H1 (cell line): ENCODE results near the gene HSPB1. TPM values are rescaled to one million over a fixed set of nuclear protein-coding genes. Genes with fewer than 3 reads are reported as not detected.
A peak's percentile ranks its signal among the peaks of the same experiment; 100 is the strongest.

ENCODE experiments used
- CTCF ChIA-PET: fragments of 300-600 bp; sonication (Branson Sonifier 250); formaldehyde crosslinking; loops from one replicate; lab custom pipeline; 2021; ENCODE audit not compliant: partially characterized antibody; lab: Charles Lee
- POLR2A ChIA-PET: fragments of 300-600 bp; sonication (Branson Sonifier 250); formaldehyde crosslinking; loops from one replicate; lab custom pipeline; 2021; ENCODE audit warnings: inconsistent platforms; ENCODE audit not compliant: partially characterized antibody; lab: Charles Lee
- DNase-seq, 2 experiments: peaks; one replicate each; pipeline versions ENCODE4 v3.0.0 to v3.0.0-alpha.2; 2010 to 2022; ENCODE audit warnings: low spot score in 2 of 2, low read depth in 1 of 2, mixed read lengths in 1 of 2
- FAIRE-seq: peaks from 2 replicates; lab custom pipeline; 2011; peaks lifted over from hg19 to GRCh38; lab: Jason Lieb, UNC
- H2AFZ ChIP-seq: 2 replicates; pipeline ENCODE4 v1.8.1; 2012; ENCODE audit warnings: low read length, inconsistent platforms
- H2AK5ac ChIP-seq: 2 replicates; pipeline ENCODE4 v1.6.1; 2013; ENCODE audit warnings: low read depth, low read length
- H2BK120ac ChIP-seq: replicated peaks from 2 replicates; pipeline ENCODE3; 2013; ENCODE audit warnings: low read depth, low read length, inconsistent platforms
- H2BK12ac ChIP-seq: 2 replicates; pipeline ENCODE4 v1.6.1; 2013; ENCODE audit warnings: low read depth, low read length
- H2BK15ac ChIP-seq: 2 replicates; pipeline ENCODE4 v1.6.1; 2013; ENCODE audit warnings: low read length
- H2BK20ac ChIP-seq: 2 replicates; pipeline ENCODE4 v1.6.1; 2013; ENCODE audit warnings: low read length
- H2BK5ac ChIP-seq: 2 replicates; pipeline ENCODE4 v1.6.1; 2013; ENCODE audit warnings: low read depth, low read length
- H3K14ac ChIP-seq: 2 replicates; pipeline ENCODE4 v1.6.1; 2013; ENCODE audit warnings: inconsistent platforms; ENCODE audit not compliant: insufficient read length
- H3K18ac ChIP-seq: 2 replicates; pipeline ENCODE4 v1.6.1; 2013; ENCODE audit warnings: low read length; ENCODE audit errors: extremely low read depth
- H3K23ac ChIP-seq: 2 replicates; pipeline ENCODE4 v1.6.1; 2013; ENCODE audit warnings: inconsistent platforms; ENCODE audit not compliant: insufficient read length
- H3K23me2 ChIP-seq: 2 replicates; pipeline ENCODE4 v1.6.1; 2013; ENCODE audit warnings: low read depth, low read length
- H3K27ac ChIP-seq: 2 replicates; pipeline ENCODE4 v1.6.1; 2011; ENCODE audit warnings: low read depth, low read length, inconsistent platforms
- H3K27me3 ChIP-seq, 4 experiments: replicated peaks in 1 of 4; 1 replicate in 1 of 4; 2 replicates in 3 of 4; pipeline versions ENCODE4 v1.6.1 to v1.8.1; 2011 to 2013; ENCODE audit warnings: low read length in 3 of 4, mild to moderate bottlenecking in 3 of 4, inconsistent platforms in 2 of 4, mixed read lengths in 2 of 4, moderate library complexity in 1 of 4; ENCODE audit not compliant: control insufficient read depth in 3 of 4, insufficient read depth in 3 of 4; ENCODE audit errors: extremely low read depth in 1 of 4
- H3K36me3 ChIP-seq, 4 experiments: 2 replicates each; pipeline versions ENCODE4 v1.6.1 to v1.8.1; 2011 to 2013; ENCODE audit warnings: mild to moderate bottlenecking in 4 of 4, low read length in 3 of 4, moderate library complexity in 2 of 4, control low read depth in 1 of 4, inconsistent platforms in 1 of 4; ENCODE audit not compliant: insufficient read depth in 4 of 4, control insufficient read depth in 2 of 4
- H3K4ac ChIP-seq: replicated peaks from 2 replicates; pipeline ENCODE3; 2013; ENCODE audit warnings: low read length, low read depth, mixed read lengths, inconsistent platforms; ENCODE audit not compliant: insufficient read length
- H3K4me1 ChIP-seq, 4 experiments: replicated peaks in 1 of 4; 1 replicate in 1 of 4; 2 replicates in 3 of 4; pipeline versions ENCODE4 v1.6.1 to v1.8.1; 2011 to 2013; ENCODE audit warnings: low read length in 3 of 4, inconsistent platforms in 2 of 4, mixed read lengths in 1 of 4; ENCODE audit not compliant: insufficient read depth in 4 of 4, control insufficient read depth in 3 of 4
- H3K4me2 ChIP-seq, 2 experiments: 2 replicates each; pipeline versions ENCODE4 v1.6.1 to v1.8.1; 2011 to 2013; ENCODE audit warnings: low read depth in 2 of 2, low read length in 2 of 2, control low read depth in 1 of 2, inconsistent platforms in 1 of 2, mild to moderate bottlenecking in 1 of 2; ENCODE audit not compliant: insufficient read depth in 1 of 2
- H3K4me3 ChIP-seq, 4 experiments: fragments of 200-600, 300-600 bp in 1 of 4; sonication (generic), shearing (Covaris generic), sonication (Bioruptor Twin) in 1 of 4; 2 replicates each; pipeline versions ENCODE4 v1.5.1 to v1.8.1; 2011 to 2016; ENCODE audit warnings: low read length in 4 of 4, low read depth in 3 of 4, control low read depth in 2 of 4, inconsistent platforms in 2 of 4, mild to moderate bottlenecking in 2 of 4, mixed read lengths in 1 of 4, moderate library complexity in 1 of 4; ENCODE audit not compliant: insufficient read depth in 2 of 4; ENCODE audit errors: extremely low read depth in 1 of 4
- H3K56ac ChIP-seq: replicated peaks from 2 replicates; pipeline ENCODE3; 2013; ENCODE audit warnings: low read depth, mild to moderate bottlenecking, mixed read lengths, low read length, inconsistent platforms; ENCODE audit not compliant: insufficient read length
- H3K79me1 ChIP-seq: 2 replicates; pipeline ENCODE4 v1.6.1; 2013; ENCODE audit warnings: low read depth, low read length, control low read depth
- H3K79me2 ChIP-seq, 2 experiments: 2 replicates each; pipeline versions ENCODE4 v1.6.1 to v1.8.1; 2012 to 2013; ENCODE audit warnings: low read length in 2 of 2, mild to moderate bottlenecking in 2 of 2, inconsistent platforms in 1 of 2; ENCODE audit not compliant: insufficient read depth in 2 of 2, control insufficient read depth in 1 of 2
- H3K9ac ChIP-seq, 4 experiments: replicated peaks in 1 of 4; 1 replicate in 1 of 4; 2 replicates in 3 of 4; pipeline versions ENCODE4 v1.6.1 to v1.8.1; 2011 to 2013; ENCODE audit warnings: low read depth in 3 of 4, low read length in 3 of 4, control low read depth in 2 of 4, mild to moderate bottlenecking in 2 of 4, moderate library complexity in 2 of 4, inconsistent platforms in 1 of 4; ENCODE audit errors: extremely low read depth in 1 of 4
- H3K9me3 ChIP-seq, 2 experiments: 2 replicates each; pipeline versions ENCODE4 v1.6.1 to v1.8.1; 2012 to 2013; ENCODE audit warnings: mild to moderate bottlenecking in 2 of 2, moderate library complexity in 2 of 2, control low read depth in 1 of 2, inconsistent platforms in 1 of 2, low read depth in 1 of 2, low read length in 1 of 2, mixed read lengths in 1 of 2; ENCODE audit not compliant: insufficient read depth in 2 of 2
- H4K20me1 ChIP-seq, 2 experiments: replicated peaks in 1 of 2; 2 replicates each; pipeline versions ENCODE3 to v1.8.1; 2011 to 2013; ENCODE audit warnings: inconsistent platforms in 2 of 2, low read length in 2 of 2, mild to moderate bottlenecking in 1 of 2; ENCODE audit not compliant: insufficient read depth in 2 of 2, control insufficient read depth in 1 of 2
- H4K5ac ChIP-seq: 2 replicates; pipeline ENCODE4 v1.6.1; 2013; ENCODE audit warnings: low read length, low read depth, mixed read lengths, inconsistent platforms; ENCODE audit not compliant: insufficient read length
- H4K8ac ChIP-seq: 2 replicates; pipeline ENCODE4 v1.8.0; 2013; ENCODE audit warnings: mild to moderate bottlenecking, moderate library complexity, low read length, inconsistent platforms; ENCODE audit not compliant: insufficient read depth; ENCODE audit errors: extremely low read depth
- H4K91ac ChIP-seq: replicated peaks from 2 replicates; pipeline ENCODE3; 2013; ENCODE audit warnings: low read length, mixed read lengths, inconsistent platforms; ENCODE audit not compliant: insufficient read length
- BRCA1 ChIP-seq: IDR thresholded peaks from 2 replicates; pipeline ENCODE4 v1.6.1; 2012; ENCODE audit warnings: low read depth, low read length, improper control_type of control experiment
- EGR1 ChIP-seq: IDR thresholded peaks from 2 replicates; pipeline ENCODE4 v1.6.1; 2011; ENCODE audit warnings: low read depth, low read length, borderline replicate concordance
- TBP ChIP-seq: IDR thresholded peaks from 2 replicates; pipeline ENCODE4 v1.6.1; 2011; ENCODE audit warnings: low read depth, low read length, improper control_type of control experiment
- TCF12 ChIP-seq: IDR thresholded peaks from 2 replicates; pipeline ENCODE4 v1.6.1; 2011; ENCODE audit warnings: low read depth, mild to moderate bottlenecking, low read length
- WGBS, 2 experiments: shearing (Covaris generic) in 1 of 2; methylation state at CpG; one replicate each; pipeline versions ENCODE4 v1.1.6 to v1.1.7; 2013 to 2015; ENCODE audit warnings: low lambda C conversion rate in 2 of 2, mixed read lengths in 2 of 2, inconsistent platforms in 1 of 2, low coverage in 1 of 2, missing lambda C conversion rate in 1 of 2; ENCODE audit not compliant: insufficient replicate concordance in 2 of 2, insufficient coverage in 1 of 2, insufficient read length in 1 of 2; ENCODE audit errors: extremely low coverage in 1 of 2, missing lambda C conversion rate in 1 of 2; 5-methylcytosine and 5-hydroxymethylcytosine counted together
- polyA plus RNA-seq, 7 experiments: library from polyadenylated mRNA; depleted of rRNA in 3 of 7; stranded (reverse) in 5 of 7; unstranded in 2 of 7; fragments of >200 nt in 5 of 7; fragments of 200-250 nt in 2 of 7; gene quantifications; 1 replicate in 5 of 7; 2 replicates in 1 of 7; 4 replicates in 1 of 7; pipeline versions ENCODE4 v1.2.1 to v1.2.3, GENCODE V29; 2011 to 2013; ENCODE audit warnings: missing spikeins in 2 of 7, mixed read lengths in 2 of 7
- total RNA-seq: library from RNA; stranded (reverse); fragmentation: NEBNext Ultra II Directional; extraction: Animal tissue kit (Norgen Biotek cat#: 25700); gene quantifications from 2 replicates; pipeline ENCODE4 v1.2.1, GENCODE V29; 2021

The HSPB1 gene
- total and polyA plus RNA-seq, 2 of the 8 experiments (the other 6 are each of a cell fraction or from before 2014, with no cell fraction given): 165 to 254 TPM

DNA sequence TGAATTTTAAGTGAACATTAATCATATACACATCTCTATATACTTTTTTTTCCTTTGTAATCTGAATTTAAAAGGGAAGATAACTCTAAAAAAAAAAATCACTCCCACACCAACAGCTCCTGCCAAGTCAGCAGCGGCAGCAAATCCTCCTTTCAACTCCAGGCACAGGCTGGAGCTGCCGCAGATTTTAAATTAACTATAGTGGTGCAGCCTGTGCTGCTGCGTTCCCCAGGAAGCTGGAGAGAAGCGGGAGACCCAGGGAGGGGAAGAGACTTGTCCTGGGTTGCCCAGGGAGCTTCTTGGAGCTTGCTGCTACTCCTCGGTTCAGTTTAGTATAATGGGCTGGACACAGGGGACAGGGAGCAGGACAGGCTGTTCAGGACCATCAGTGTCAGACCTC, 32.6 kb upstream of the HSPB1 start:
- Histone ChIP-seq H3K9me3 (no peaks in the 10 kb centered on the region), H2BK12ac (no peak overlapping the region; the same call in 1 of the 2 replicates), H3K36me3 (no peaks in the 10 kb centered on the region), H3K56ac (no peak overlapping the region), H2BK20ac (no peak overlapping the region), H4K5ac (no peak overlapping the region), H3K4ac (no peak overlapping the region), H3K4me1 (peaks cover 7 to 32% (median 22%) of the 10 kb centered on the region in 4 experiments), H3K27ac (no peak overlapping the region), H3K23me2 (peaks cover 10% of the 10 kb centered on the region; the same call in 1 of the 2 replicates), H3K23ac (no peak overlapping the region), H3K4me3 (no peak overlapping the region), H3K27me3 (peaks cover 0 to 5% (median 3%) of the 10 kb centered on the region in 4 experiments; a peak in 4 of 7 replicates), H3K79me1 (no peaks in the 10 kb centered on the region), H3K4me2 (no peak overlapping the region; a peak in 1 of 4 replicates), H4K91ac (no peak overlapping the region), H3K18ac (no peak overlapping the region; the same call in 1 of the 2 replicates), H3K79me2 (no peaks in the 10 kb centered on the region), H2BK15ac (no peak overlapping the region), H4K20me1 (no peaks in the 10 kb centered on the region), H3K9ac (0 out of 7 replicates have a peak overlapping the region, but pooled peaks of 1 of the 4 experiments have one; percentile 10), H4K8ac (no peak overlapping the region; the same call in 1 of the 2 replicates), H2BK120ac (no peak overlapping the region), H2AK5ac (no peak overlapping the region), H2AFZ (no peak overlapping the region), H2BK5ac (0 out of 2 replicates have a peak overlapping the region, but pooled peaks have one; percentile 4), H3K14ac (no peak overlapping the region)
- CTCF ChIA-PET: interaction anchor here (0.6 to 4.8 kb wide), 13 partner anchors 9 to 103 kb away, joined by 3 to 26 read pairs (median 4); partner anchors contain the start of gene SRRM3
- POLR2A ChIA-PET: interaction anchor here (1.2 to 2.1 kb wide), 6 partner anchors 12 to 50 kb away, joined by 3 to 11 read pairs (median 6); no protein-coding TSS in a partner anchor
- 42% methylated on average over 5 of the region's 5 CpGs; no CpG with 5 or more reads in 1 of the 2 experiments for WGBS, 2 experiments
- TF ChIP-seq TCF12 (no peak), TBP (peak; percentile 75), BRCA1 (no peak), EGR1 (no peak)
- FAIRE-seq (no peak), DNase-seq (no peak)
